ENCODE data around the gene PHACTR4. TPM values are rescaled to one million over a fixed set of nuclear protein-coding genes. Genes with fewer than 3 reads are reported as not detected.

Gene PHACTR4
- total RNA-seq, 1 experiment from 2014 or later = 35.5 TPM

DNA sequence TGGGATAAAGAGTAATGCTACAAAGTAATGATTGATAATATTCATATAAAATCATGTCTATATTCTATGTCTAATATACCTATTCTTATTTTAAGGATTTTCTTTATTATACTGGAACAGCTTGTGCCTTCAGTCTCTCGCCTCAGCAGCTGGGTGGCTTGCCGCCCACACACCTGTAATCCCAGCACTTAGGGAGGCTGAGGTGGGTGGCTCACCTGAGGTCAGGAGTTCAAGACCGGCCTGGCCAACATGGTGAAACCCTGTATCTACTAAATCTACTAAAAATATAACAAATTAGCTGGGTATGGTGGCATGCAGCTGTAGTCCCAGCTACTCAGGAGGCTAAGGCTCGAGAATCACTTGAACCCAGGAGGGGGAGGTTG lies 175.7 kb downstream of the PHACTR4 start:
- no peak overlapping the region for H3K27ac Mint-ChIP-seq (ENCODE audit: unreplicated experiment)
- CTCF ChIA-PET = no interaction called here
- peaks cover 8% of the 10 kb centered on the region for H3K36me3 Mint-ChIP-seq (ENCODE audit: insufficient read depth, unreplicated experiment)
- no peaks in the 10 kb centered on the region for H3K27me3 Mint-ChIP-seq (ENCODE audit: insufficient read depth, unreplicated experiment)
- BruUV-seq (replicated peaks) = no TSS peak
- H3K9me3 Mint-ChIP-seq (ENCODE audit: unreplicated experiment) = no peaks in the 10 kb centered on the region
- POLR2A ChIA-PET = no interaction called here
- Histone ChIP-seq H3K27me3 (replicated peaks; ENCODE audit: control insufficient read depth, insufficient read depth, low read length) (no peaks in the 10 kb centered on the region), H3K4me1 (no peaks in the 10 kb centered on the region), H3K4me3 (ENCODE audit: low read depth, low read length) (no peak overlapping the region), H3K9me3 (no peaks in the 10 kb centered on the region), H3K36me3 (ENCODE audit: control insufficient read depth, insufficient read depth, low read length) (no peaks in the 10 kb centered on the region)
- no peaks in the 10 kb centered on the region for H3K4me1 Mint-ChIP-seq (ENCODE audit: low read depth, unreplicated experiment)
- intact Hi-C loops (cut with micrococcal nuclease; ENCODE audit: unreplicated experiment) = no loop called here
- no peak for DNase-seq
- H3K4me3 Mint-ChIP-seq (ENCODE audit: unreplicated experiment) = no peak overlapping the region
- TF ChIP-seq, protein P1, sequence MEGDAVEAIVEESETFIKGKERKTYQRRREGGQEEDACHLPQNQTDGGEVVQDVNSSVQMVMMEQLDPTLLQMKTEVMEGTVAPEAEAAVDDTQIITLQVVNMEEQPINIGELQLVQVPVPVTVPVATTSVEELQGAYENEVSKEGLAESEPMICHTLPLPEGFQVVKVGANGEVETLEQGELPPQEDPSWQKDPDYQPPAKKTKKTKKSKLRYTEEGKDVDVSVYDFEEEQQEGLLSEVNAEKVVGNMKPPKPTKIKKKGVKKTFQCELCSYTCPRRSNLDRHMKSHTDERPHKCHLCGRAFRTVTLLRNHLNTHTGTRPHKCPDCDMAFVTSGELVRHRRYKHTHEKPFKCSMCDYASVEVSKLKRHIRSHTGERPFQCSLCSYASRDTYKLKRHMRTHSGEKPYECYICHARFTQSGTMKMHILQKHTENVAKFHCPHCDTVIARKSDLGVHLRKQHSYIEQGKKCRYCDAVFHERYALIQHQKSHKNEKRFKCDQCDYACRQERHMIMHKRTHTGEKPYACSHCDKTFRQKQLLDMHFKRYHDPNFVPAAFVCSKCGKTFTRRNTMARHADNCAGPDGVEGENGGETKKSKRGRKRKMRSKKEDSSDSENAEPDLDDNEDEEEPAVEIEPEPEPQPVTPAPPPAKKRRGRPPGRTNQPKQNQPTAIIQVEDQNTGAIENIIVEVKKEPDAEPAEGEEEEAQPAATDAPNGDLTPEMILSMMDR (IDR thresholded peaks at IDR 0.05; ENCODE audit: insufficient read depth in 1 of 2, low read depth in 1 of 2, low read length in 1 of 2, severe bottlenecking in 1 of 2, unreplicated experiment in 1 of 2) = no peak

DNA sequence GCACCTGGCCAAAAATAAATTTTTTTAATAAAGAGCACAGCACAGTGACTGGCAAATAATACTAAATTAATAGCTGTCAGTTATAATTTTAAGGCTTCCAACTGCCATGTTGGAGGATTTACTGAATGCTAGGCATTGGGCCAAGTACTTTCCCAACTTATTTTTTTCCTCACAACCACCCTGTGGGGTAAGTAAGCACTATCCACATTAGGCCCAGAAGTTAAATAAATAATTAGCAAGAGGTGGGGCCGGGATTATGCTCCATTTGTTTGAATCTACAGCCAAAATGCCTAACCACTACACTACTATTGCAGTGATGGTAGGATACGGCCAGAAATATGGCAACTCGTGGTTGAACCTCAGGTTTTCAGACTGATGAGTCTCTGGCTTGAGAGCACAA lies 178.8 kb downstream of the PHACTR4 start:
- Mint-ChIP-seq H3K9me3 (ENCODE audit: unreplicated experiment) (no peaks in the 10 kb centered on the region), H3K4me1 (ENCODE audit: low read depth, unreplicated experiment) (no peaks in the 10 kb centered on the region), H3K27ac (ENCODE audit: unreplicated experiment) (no peak overlapping the region), H3K27me3 (ENCODE audit: insufficient read depth, unreplicated experiment) (no peaks in the 10 kb centered on the region), H3K36me3 (ENCODE audit: insufficient read depth, unreplicated experiment) (peaks cover 18% of the 10 kb centered on the region), H3K4me3 (ENCODE audit: unreplicated experiment) (no peak overlapping the region)
- Histone ChIP-seq H3K4me1 (no peaks in the 10 kb centered on the region), H3K4me3 (ENCODE audit: low read depth, low read length) (no peak overlapping the region), H3K9me3 (no peaks in the 10 kb centered on the region), H3K36me3 (ENCODE audit: control insufficient read depth, insufficient read depth, low read length) (no peaks in the 10 kb centered on the region), H3K27me3 (replicated peaks; ENCODE audit: control insufficient read depth, insufficient read depth, low read length) (no peaks in the 10 kb centered on the region)
- TF ChIP-seq, protein P1 (IDR thresholded peaks at IDR 0.05; ENCODE audit: insufficient read depth in 1 of 2, low read depth in 1 of 2, low read length in 1 of 2, severe bottlenecking in 1 of 2, unreplicated experiment in 1 of 2) = no peak
- ChIA-PET POLR2A (no interaction called here), CTCF (no interaction called here)
- DNase-seq = no peak
- no TSS peak for BruUV-seq (replicated peaks)
- intact Hi-C loops (cut with micrococcal nuclease; ENCODE audit: unreplicated experiment) = no loop called here

Other genes starting within 250 kb of the PHACTR4 start
- 0.12 and 0.32 TPM in 2 replicates for gene PTAFR, start 193.1 kb upstream of the PHACTR4 start, total RNA-seq (2022)
- gene DNAJC8, start 136.7 kb upstream of the PHACTR4 start, total RNA-seq (2022) = 67.3 and 69.4 TPM in 2 replicates
- gene ATP5IF1, start 133.6 kb upstream of the PHACTR4 start, total RNA-seq (2022) = 126 and 130 TPM in 2 replicates
- gene SESN2, start 110.2 kb upstream of the PHACTR4 start, total RNA-seq (2022) = 33.2 and 34.5 TPM in 2 replicates
- gene MED18, start 40.7 kb upstream of the PHACTR4 start, total RNA-seq (2022) = 7.3 and 9.0 TPM in 2 replicates
- 52.1 and 54.0 TPM in 2 replicates for gene RCC1, start 136.3 kb downstream of the PHACTR4 start, total RNA-seq (2022)
- 23.1 and 25.1 TPM in 2 replicates for gene TRNAU1AP, start 183.3 kb downstream of the PHACTR4 start, total RNA-seq (2022)
- gene RAB42, start 222.5 kb downstream of the PHACTR4 start, total RNA-seq (2022) = 2.5 and 2.9 TPM in 2 replicates

All from Caco-2 (cell line).